Medulla oblongata (tissue), 1 donor: ENCODE measurements around the gene CACNA2D4.

Experiments
- DNase-seq: peaks from one replicate; pipeline ENCODE4 v3.0.0-alpha.2; 2015; ENCODE audit errors: extremely low spot score

CACNA2D4 gene

GRCh38 chr12:1800401-1801302 is 117.8 kb downstream of the CACNA2D4 start:
- peak; percentile 76 for DNase-seq

GRCh38 chr12:1799882-1800400 is 118.5 kb downstream of the CACNA2D4 start:
- no peak for DNase-seq

GRCh38 chr12:1799051-1799881 is 119.2 kb downstream of the CACNA2D4 start:
- no peak for DNase-seq

GRCh38 chr12:1798641-1799020 is 119.8 kb downstream of the CACNA2D4 start:
- DNase-seq: no peak

GRCh38 chr12:1797991-1798640 is 120.3 kb downstream of the CACNA2D4 start:
- no peak for DNase-seq

- no peak for DNase-seq
Measured at GRCh38 chr12:1797011-1797901, 121.2 kb downstream of the CACNA2D4 start.

- DNase-seq: no peak
Measured at GRCh38 chr12:1796515-1797010, 121.9 kb downstream of the CACNA2D4 start.

GRCh38 chr12:1795785-1796514 is 122.5 kb downstream of the CACNA2D4 start:
- peak; percentile 92 for DNase-seq

GRCh38 chr12:1795221-1795784 is 123.1 kb downstream of the CACNA2D4 start:
- no peak for DNase-seq

- DNase-seq: no peak
Measured at GRCh38 chr12:1794440-1795090, 123.9 kb downstream of the CACNA2D4 start.

- no peak for DNase-seq
Measured at GRCh38 chr12:1793426-1794210, 124.8 kb downstream of the CACNA2D4 start.

- no peak for DNase-seq
Measured at GRCh38 chr12:1792406-1792805, 126.0 kb downstream of the CACNA2D4 start.

- peak; percentile 89 for DNase-seq
Measured at GRCh38 chr12:1791104-1791841, 127.2 kb downstream of the CACNA2D4 start.

- DNase-seq: no peak
Measured at GRCh38 chr12:1790444-1790843, 128.0 kb downstream of the CACNA2D4 start.

GRCh38 chr12:1787714-1788113 is 130.7 kb downstream of the CACNA2D4 start:
- no peak for DNase-seq

- DNase-seq: no peak
Measured at GRCh38 chr12:1782215-1782614, 136.2 kb downstream of the CACNA2D4 start.

- DNase-seq: no peak
Measured at GRCh38 chr12:1781772-1782171, 136.7 kb downstream of the CACNA2D4 start.

GRCh38 chr12:1779783-1780182 is 138.7 kb downstream of the CACNA2D4 start:
- DNase-seq: peak; percentile 73
